ENCODE results near the gene MARCOL. TPM values are rescaled to one million over a fixed set of nuclear protein-coding genes. Genes with fewer than 3 reads are reported as not detected.
"Not testable (repeated sequence)": the region's sequence is repeated elsewhere in the genome, so short reads cannot be mapped to it uniquely, and the experiment has no call there.

Gene MARCOL
- polyA plus RNA-seq, 10 donors: not detected

GRCh38 chr5:148261221-148261620 lies 22.9 kb downstream of the MARCOL start:
- DNase-seq: no peak

GRCh38 chr5:148267962-148268361 lies 29.6 kb downstream of the MARCOL start:
- no peak for DNase-seq

- DNase-seq: no peak
These were observed 30.2 kb downstream of the MARCOL start, which contains the start of gene SPINK13 for GRCh38 chr5:148268566-148268965. SPINK13 (plus strand) TSS chr5:148268794; CDS start chr5:148270073, 1,279 bp downstream.

DNA sequence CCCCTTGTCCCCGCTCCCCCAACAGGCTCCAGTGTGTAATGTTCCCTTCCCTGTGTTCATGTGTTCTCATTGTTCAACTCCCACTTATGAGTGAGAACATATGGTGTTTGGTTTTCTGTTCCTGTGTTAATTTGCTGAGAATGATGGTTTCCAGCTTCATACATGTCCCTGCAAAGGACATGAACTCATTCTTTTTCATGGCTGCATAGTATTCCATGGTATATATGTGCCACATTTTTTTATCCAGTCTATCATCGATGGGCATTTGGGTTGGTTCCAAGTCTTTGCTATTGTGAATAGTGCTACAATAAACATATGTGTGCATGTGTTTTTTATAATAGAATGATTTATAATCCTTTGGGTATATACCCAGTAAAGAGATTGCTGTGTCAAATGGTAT lies 36.8 kb downstream of the MARCOL start:
- not testable (repeated sequence) for DNase-seq

- DNase-seq: not testable (repeated sequence)
These were observed 42.6 kb downstream of the MARCOL start for GRCh38 chr5:148280893-148281292.

GRCh38 chr5:148281336-148281735 lies 43.0 kb downstream of the MARCOL start:
- not testable (repeated sequence) for DNase-seq

DNA sequence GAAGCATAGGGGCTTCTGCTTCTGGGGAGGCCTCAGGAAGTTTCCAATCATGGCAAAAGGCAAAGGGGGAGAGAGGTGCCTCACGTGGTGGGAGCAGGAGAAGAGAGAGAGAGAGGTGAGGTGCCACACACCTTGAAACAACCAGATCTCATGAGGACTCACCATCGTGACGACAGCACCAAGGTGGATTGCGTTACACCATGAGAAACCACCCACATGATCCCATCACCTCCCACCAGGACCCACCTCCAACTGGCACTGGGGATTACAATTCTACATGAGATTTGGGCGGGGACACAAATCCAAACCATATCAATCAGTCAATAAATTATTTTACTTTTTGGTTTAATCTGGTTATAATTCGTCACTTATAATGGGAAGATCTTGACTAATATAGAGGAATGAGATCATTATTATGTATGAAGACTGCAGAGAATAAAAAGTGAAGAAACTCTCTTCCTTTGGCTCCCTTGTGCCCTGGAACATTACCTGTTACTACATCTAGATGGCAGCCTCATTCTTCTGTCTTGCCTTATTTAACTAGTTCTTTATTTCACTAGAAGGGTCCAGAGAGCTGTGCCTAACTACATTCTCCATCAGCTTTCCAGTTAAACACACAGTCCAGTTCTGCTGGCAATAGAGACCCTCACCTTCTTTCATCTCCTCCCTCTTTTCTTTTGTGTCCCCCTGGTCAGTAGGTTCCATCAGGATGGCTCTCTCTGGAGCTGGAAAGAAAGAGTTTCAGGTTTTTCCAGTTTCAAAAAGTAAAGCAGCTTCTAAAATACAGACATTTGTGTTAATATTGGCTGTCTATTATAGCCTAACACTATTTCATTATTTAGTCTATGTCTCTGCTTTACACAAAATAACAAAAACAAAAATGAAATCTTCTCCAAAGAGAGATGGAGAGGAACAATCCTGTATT lies 52.2 kb downstream of the MARCOL start:
- DNase-seq: peak in 1 of 3 donors; percentile 2

Other genes with a start within 250 kb of the MARCOL start
- gene SPINK5, start 174.5 kb upstream of the MARCOL start, polyA plus RNA-seq (ENCODE audit: insufficient read length in 10 of 10): 1 to 10 TPM in 1 of 10 donors, under 1 TPM in 7, not detected in 2; 0.07 to 4.0 (median 0.24) TPM
- not detected for gene SPINK14, start 70.0 kb upstream of the MARCOL start, polyA plus RNA-seq (ENCODE audit: insufficient read length in 10 of 10)
- not detected for gene SPINK6, start 35.5 kb upstream of the MARCOL start, polyA plus RNA-seq (ENCODE audit: insufficient read length in 10 of 10)
- gene SPINK13, start 30.3 kb downstream of the MARCOL start, polyA plus RNA-seq (ENCODE audit: insufficient read length in 10 of 10): under 1 TPM in 5 of 10 donors, not detected in 5; 0.23 to 0.69 (median 0.47) TPM
- under 1 TPM in 1 of 10 donors, not detected in 9; 0.38 TPM for gene SPINK7, start 73.9 kb downstream of the MARCOL start, polyA plus RNA-seq (ENCODE audit: insufficient read length in 10 of 10)
- under 1 TPM in 3 of 10 donors, not detected in 7; 0.33 to 0.62 (median 0.53) TPM for gene SPINK9, start 97.0 kb downstream of the MARCOL start, polyA plus RNA-seq (ENCODE audit: insufficient read length in 10 of 10)
- gene FBXO38, start 145.4 kb downstream of the MARCOL start, polyA plus RNA-seq (ENCODE audit: insufficient read length in 10 of 10): 10 to 100 TPM; 19.7 to 32.4 (median 25.9) TPM

All from muscle of back (tissue), 11 donors.